K562 (cell line): ENCODE measurements around the gene HAUS3. TPM values are rescaled to one million over a fixed set of nuclear protein-coding genes. Genes with fewer than 3 reads are reported as not detected.

Source experiments
- ATAC-seq: fragments of 200-7000 bp; cut with Tn5 transposase; 3 replicates; pipeline ENCODE4 v1.9.1; 2020; ENCODE audit warnings: moderate library complexity
- BruUV-seq: library from RNA; stranded (reverse); fragments of 400-500 nt; replicated peaks from 2 replicates; lab custom pipeline; 2021; lab: Mats Ljungman, UMichigan
- CTCF ChIA-PET: fragments of 300-600 bp; formaldehyde crosslinking; extraction: SDS; loops from one replicate; lab custom pipeline; 2021; ENCODE audit warnings: low intra/inter-chr PET ratio; lab: Yijun Ruan, JAX
- POLR2A ChIA-PET: fragments of 300-600, 350-650 bp; sonication (Branson Sonifier 250); formaldehyde crosslinking; extraction: SDS; loops from one replicate; lab custom pipeline; 2021; ENCODE audit warnings: antibody characterized with exemption, inconsistent platforms; lab: Yijun Ruan, JAX
- DNase-seq, 4 experiments: peaks; one replicate each; pipeline versions ENCODE4 v3.0.0 to v3.0.0-alpha.2; 2011 to 2018; ENCODE audit warnings: low spot score in 3 of 4, mixed read lengths in 3 of 4; ENCODE audit errors: extremely low read depth in 1 of 4
- FAIRE-seq: peaks from 2 replicates; lab custom pipeline; 2011; peaks lifted over from hg19 to GRCh38; lab: Jason Lieb, UNC
- H2AFZ ChIP-seq: 2 replicates; pipeline ENCODE4 v1.6.0; 2011; ENCODE audit warnings: low read depth, low read length, control low read depth, inconsistent platforms
- H3K27ac ChIP-seq: fragments of 200-600 bp; 3 replicates; pipeline ENCODE4 v1.8.0; 2011; ENCODE audit warnings: low read depth, mild to moderate bottlenecking, control low read depth, inconsistent platforms, low read length, moderate library complexity, mixed read lengths; ENCODE audit errors: extremely low read depth
- H3K27me3 ChIP-seq, 2 experiments: fragments of 300-600 bp in 1 of 2; 2 replicates in 1 of 2; 3 replicates in 1 of 2; pipeline versions ENCODE4 v1.6.0 to v1.8.0; 2011; ENCODE audit warnings: inconsistent platforms in 2 of 2, low read length in 2 of 2, mild to moderate bottlenecking in 1 of 2, mixed read lengths in 1 of 2, moderate library complexity in 1 of 2; ENCODE audit not compliant: control insufficient read depth in 2 of 2, insufficient read depth in 2 of 2
- H3K36me3 ChIP-seq: fragments of 300-600 bp; 3 replicates; pipeline ENCODE4 v1.8.0; 2011; ENCODE audit warnings: mild to moderate bottlenecking, low read length, inconsistent platforms; ENCODE audit not compliant: control insufficient read depth, insufficient read depth
- H3K4me1 ChIP-seq, 2 experiments: fragments of 200-600 bp in 1 of 2; replicated peaks in 1 of 2; 2 replicates in 1 of 2; 3 replicates in 1 of 2; pipeline versions ENCODE4 v1.5.1 to v1.8.0; 2011; ENCODE audit warnings: inconsistent platforms in 2 of 2, low read length in 2 of 2, mild to moderate bottlenecking in 1 of 2, mixed read lengths in 1 of 2, moderate library complexity in 1 of 2; ENCODE audit not compliant: control insufficient read depth in 2 of 2, insufficient read depth in 2 of 2
- H3K4me2 ChIP-seq: 2 replicates; pipeline ENCODE4 v1.6.1; 2011; ENCODE audit warnings: low read length, control low read depth, inconsistent platforms, mixed read lengths; ENCODE audit not compliant: insufficient read depth
- H3K4me3 ChIP-seq: fragments of 200-600 bp; sonication (generic), shearing (Covaris generic); 2 replicates; pipeline ENCODE4 v1.5.1; 2016; ENCODE audit warnings: control low read depth, inconsistent platforms
- H3K79me2 ChIP-seq: fragments of 200-600 bp; 3 replicates; pipeline ENCODE4 v1.8.0; 2011; ENCODE audit warnings: low read length, inconsistent platforms; ENCODE audit not compliant: control insufficient read depth, insufficient read depth
- H3K9ac ChIP-seq, 2 experiments: 2 replicates each; pipeline versions ENCODE4 v1.6.0 to v1.6.1; 2011; ENCODE audit warnings: low read depth in 2 of 2, low read length in 2 of 2, control low read depth in 1 of 2, inconsistent platforms in 1 of 2, mild to moderate bottlenecking in 1 of 2, mixed read lengths in 1 of 2; ENCODE audit not compliant: insufficient read depth in 1 of 2
- H3K9me1 ChIP-seq: one replicate; pipeline ENCODE4 v1.6.0; 2011; ENCODE audit warnings: inconsistent platforms, mild to moderate bottlenecking, low read length, moderate library complexity; ENCODE audit not compliant: control insufficient read depth, insufficient read depth
- H3K9me3 ChIP-seq: replicated peaks from 2 replicates; pipeline ENCODE4 v1.5.1; 2011; ENCODE audit warnings: low read depth, low read length, inconsistent platforms; ENCODE audit not compliant: control insufficient read depth, insufficient read depth
- H4K20me1 ChIP-seq: replicated peaks from 2 replicates; pipeline ENCODE4 v1.6.1; 2011; ENCODE audit warnings: low read length, inconsistent platforms, mixed read lengths; ENCODE audit not compliant: control insufficient read depth, insufficient read depth
- FUS ChIP-seq: fragments of 200-400 bp; formaldehyde crosslinking; optimal IDR thresholded peaks from 2 replicates; pipeline ENCODE3; 2017; ENCODE audit warnings: low read depth, low read length
- SMAD3 ChIP-seq: fragments of 450-650 bp; formaldehyde crosslinking; conservative IDR thresholded peaks from 2 replicates; pipeline ENCODE4 v1.4.0; 2020; ENCODE audit warnings: mild to moderate bottlenecking
- SMAD4 ChIP-seq: fragments of 250-450 bp; sonication (Bioruptor Pico); conservative IDR thresholded peaks from 2 replicates; pipeline ENCODE4 v1.8.0; 2021; ENCODE audit warnings: inconsistent platforms, mild to moderate bottlenecking, moderate library complexity
- XRCC4 ChIP-seq: IDR thresholded peaks from one replicate; pipeline ENCODE4 v1.6.1; 2011; ENCODE audit not compliant: insufficient read depth, insufficient read length; ENCODE audit errors: extremely low read depth
- XRCC5 ChIP-seq: fragments of 200-400 bp; formaldehyde crosslinking; IDR thresholded peaks from 2 replicates; pipeline ENCODE4 v1.6.1; 2017; ENCODE audit warnings: low read depth, mild to moderate bottlenecking, low read length
- WGBS: fragments of 100-300 bp; shearing (Covaris generic); methylation state at CpG from one replicate; pipeline ENCODE4 v1.1.6; 2016; ENCODE audit warnings: low coverage, mixed read lengths; ENCODE audit not compliant: insufficient coverage; ENCODE audit errors: missing lambda C conversion rate; 5-methylcytosine and 5-hydroxymethylcytosine counted together
- in situ Hi-C: fragments of 300-500 bp; cut with MboI; formaldehyde crosslinking; loops from 4 replicates; pipeline ENCODE4 v1.15.0; 2018; ENCODE audit warnings: inconsistent platforms, mixed read lengths
- intact Hi-C: fragments of 100-400 bp; cut with micrococcal nuclease; formaldehyde crosslinking; loops from 2 replicates; pipeline ENCODE4 v1.14.2; 2022
- polyA plus RNA-seq, 8 experiments: library from polyadenylated mRNA; depleted of rRNA in 4 of 8; stranded (reverse) in 5 of 8; unstranded in 3 of 8; fragments of >200 nt; fragmentation: Nextera tagmentation in 2 of 8; fragmentation: Illumina TruSeq in 1 of 8; extraction: Ambion mirVana in 2 of 8; extraction: Trizol in 1 of 8; gene quantifications; 2 replicates each; pipeline versions ENCODE4 v1.2.1 to v1.2.3, GENCODE V29; 2011 to 2014; ENCODE audit warnings: inconsistent platforms in 1 of 8, missing spikeins in 1 of 8
- total RNA-seq, 7 experiments: library from RNA; depleted of rRNA in 6 of 7; stranded (reverse); fragments of >200 nt in 6 of 7; fragmentation: Illumina TruSeq in 2 of 7; extraction: Trizol in 2 of 7; gene quantifications; 2 replicates each; pipeline versions ENCODE4 v1.2.1 to v1.2.3, GENCODE V29; 2011 to 2021; ENCODE audit warnings: low replicate concordance in 1 of 7
- TF ChIP-seq, protein P1 (sequence below): IDR thresholded peaks from 2 replicates; pipeline ENCODE4 v1.6.1; 2011; ENCODE audit warnings: borderline replicate concordance, low read depth, mild to moderate bottlenecking, moderate library complexity, low read length; ENCODE audit not compliant: insufficient read depth, poor library complexity, severe bottlenecking
- TF ChIP-seq, protein P2 (sequence below): fragments of 450-650 bp; IDR thresholded peaks from 2 replicates; pipeline ENCODE4 v1.6.1; 2016; ENCODE audit warnings: borderline replicate concordance
- TF ChIP-seq, protein P3 (sequence below): fragments of 250-450 bp; sonication (Bioruptor Pico); IDR thresholded peaks from 2 replicates; pipeline ENCODE4 v1.8.0; 2021; ENCODE audit warnings: mild to moderate bottlenecking, moderate library complexity
- TF ChIP-seq, protein P4 (sequence below): fragments of 250-450 bp; sonication (Bioruptor Pico); IDR thresholded peaks from 2 replicates; pipeline ENCODE4 v1.4.0; 2020; ENCODE audit warnings: mild to moderate bottlenecking
- TF ChIP-seq, protein P5 (sequence below): conservative IDR thresholded peaks from 2 replicates; pipeline ENCODE4 v1.6.1; 2011; ENCODE audit warnings: low read depth, mild to moderate bottlenecking, low read length; ENCODE audit not compliant: control insufficient read depth
- TF ChIP-seq, protein P6 (sequence below), 2 experiments: fragments of 450-650 bp in 1 of 2; sonication (generic) in 1 of 2; formaldehyde crosslinking; conservative IDR thresholded peaks; 2 replicates each; pipeline versions ENCODE4 v1.4.0 to v1.8.1; 2020 to 2022; ENCODE audit warnings: mild to moderate bottlenecking in 1 of 2, missing genetic modification reagents in 1 of 2

Gene HAUS3
- total and polyA plus RNA-seq, 9 of the 15 experiments (the other 6 are each of a cell fraction or from before 2014, with no cell fraction given) = 8.9 to 25.7 (median 21.5) TPM

DNA sequence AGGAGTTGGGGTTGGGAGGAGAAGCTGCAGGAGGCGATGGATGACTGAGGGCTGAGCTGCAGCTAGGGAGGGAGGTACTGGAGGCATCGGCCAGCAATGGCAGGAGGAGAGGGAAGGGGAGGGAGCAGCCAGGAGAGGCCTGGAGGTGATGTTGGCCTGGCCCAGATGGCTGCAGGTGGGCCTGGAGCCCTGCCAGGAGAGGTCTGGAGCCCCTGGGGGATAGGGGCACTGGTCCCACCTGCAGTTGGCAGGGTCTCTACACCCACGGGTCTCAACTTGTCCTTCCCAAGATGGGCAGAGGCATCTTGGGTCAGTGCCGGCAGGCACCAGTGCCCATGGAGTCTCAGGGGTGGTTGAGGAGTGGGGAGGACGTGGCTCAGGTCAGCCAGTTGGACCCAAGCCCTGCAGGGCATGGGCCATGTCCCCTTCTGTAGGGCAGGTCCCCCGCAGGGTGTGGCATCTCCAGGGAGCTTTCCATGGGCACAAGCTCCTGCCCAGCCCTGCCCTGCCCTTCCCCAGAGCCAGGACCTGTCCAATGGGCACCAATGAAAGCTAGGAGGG, 22.6 kb upstream of the HAUS3 start:
- Histone ChIP-seq H4K20me1 (no peaks in the 10 kb centered on the region), H3K27ac (no peak overlapping the region), H3K36me3 (no peaks in the 10 kb centered on the region), H3K9me3 (no peaks in the 10 kb centered on the region), H3K9me1 (no peaks in the 10 kb centered on the region), H3K4me3 (no peak overlapping the region), H3K9ac (no peak overlapping the region), H2AFZ (no peak overlapping the region), H3K79me2 (peaks cover 5% of the 10 kb centered on the region; the same call in 1 of the 3 replicates), H3K4me2 (no peak overlapping the region), H3K27me3 (no peaks in the 10 kb centered on the region), H3K4me1 (peaks cover 21 to 80% of the 10 kb centered on the region in 2 experiments)
- no TSS peak for BruUV-seq
- in situ Hi-C loops (no loop called here), intact Hi-C loops (loop anchor here (5.0 kb wide), 1 partner anchor 153 kb away; the partner anchor contains the start of genes CFAP99 and ZFYVE28)
- ChIA-PET CTCF (no interaction called here), POLR2A (interaction anchor here (0.6 to 1.0 kb wide), 3 partner anchors 15 to 344 kb away, joined by 3 read pairs; no protein-coding TSS in a partner anchor)
- no peak for FAIRE-seq
- TF ChIP-seq FUS = no peak
- TF ChIP-seq SMAD4 = no peak
- TF ChIP-seq, protein P1, sequence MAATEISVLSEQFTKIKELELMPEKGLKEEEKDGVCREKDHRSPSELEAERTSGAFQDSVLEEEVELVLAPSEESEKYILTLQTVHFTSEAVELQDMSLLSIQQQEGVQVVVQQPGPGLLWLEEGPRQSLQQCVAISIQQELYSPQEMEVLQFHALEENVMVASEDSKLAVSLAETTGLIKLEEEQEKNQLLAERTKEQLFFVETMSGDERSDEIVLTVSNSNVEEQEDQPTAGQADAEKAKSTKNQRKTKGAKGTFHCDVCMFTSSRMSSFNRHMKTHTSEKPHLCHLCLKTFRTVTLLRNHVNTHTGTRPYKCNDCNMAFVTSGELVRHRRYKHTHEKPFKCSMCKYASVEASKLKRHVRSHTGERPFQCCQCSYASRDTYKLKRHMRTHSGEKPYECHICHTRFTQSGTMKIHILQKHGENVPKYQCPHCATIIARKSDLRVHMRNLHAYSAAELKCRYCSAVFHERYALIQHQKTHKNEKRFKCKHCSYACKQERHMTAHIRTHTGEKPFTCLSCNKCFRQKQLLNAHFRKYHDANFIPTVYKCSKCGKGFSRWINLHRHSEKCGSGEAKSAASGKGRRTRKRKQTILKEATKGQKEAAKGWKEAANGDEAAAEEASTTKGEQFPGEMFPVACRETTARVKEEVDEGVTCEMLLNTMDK = no peak
- TF ChIP-seq, protein P2, sequence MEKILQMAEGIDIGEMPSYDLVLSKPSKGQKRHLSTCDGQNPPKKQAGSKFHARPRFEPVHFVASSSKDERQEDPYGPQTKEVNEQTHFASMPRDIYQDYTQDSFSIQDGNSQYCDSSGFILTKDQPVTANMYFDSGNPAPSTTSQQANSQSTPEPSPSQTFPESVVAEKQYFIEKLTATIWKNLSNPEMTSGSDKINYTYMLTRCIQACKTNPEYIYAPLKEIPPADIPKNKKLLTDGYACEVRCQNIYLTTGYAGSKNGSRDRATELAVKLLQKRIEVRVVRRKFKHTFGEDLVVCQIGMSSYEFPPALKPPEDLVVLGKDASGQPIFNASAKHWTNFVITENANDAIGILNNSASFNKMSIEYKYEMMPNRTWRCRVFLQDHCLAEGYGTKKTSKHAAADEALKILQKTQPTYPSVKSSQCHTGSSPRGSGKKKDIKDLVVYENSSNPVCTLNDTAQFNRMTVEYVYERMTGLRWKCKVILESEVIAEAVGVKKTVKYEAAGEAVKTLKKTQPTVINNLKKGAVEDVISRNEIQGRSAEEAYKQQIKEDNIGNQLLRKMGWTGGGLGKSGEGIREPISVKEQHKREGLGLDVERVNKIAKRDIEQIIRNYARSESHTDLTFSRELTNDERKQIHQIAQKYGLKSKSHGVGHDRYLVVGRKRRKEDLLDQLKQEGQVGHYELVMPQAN = no peak
- TF ChIP-seq, protein P3, sequence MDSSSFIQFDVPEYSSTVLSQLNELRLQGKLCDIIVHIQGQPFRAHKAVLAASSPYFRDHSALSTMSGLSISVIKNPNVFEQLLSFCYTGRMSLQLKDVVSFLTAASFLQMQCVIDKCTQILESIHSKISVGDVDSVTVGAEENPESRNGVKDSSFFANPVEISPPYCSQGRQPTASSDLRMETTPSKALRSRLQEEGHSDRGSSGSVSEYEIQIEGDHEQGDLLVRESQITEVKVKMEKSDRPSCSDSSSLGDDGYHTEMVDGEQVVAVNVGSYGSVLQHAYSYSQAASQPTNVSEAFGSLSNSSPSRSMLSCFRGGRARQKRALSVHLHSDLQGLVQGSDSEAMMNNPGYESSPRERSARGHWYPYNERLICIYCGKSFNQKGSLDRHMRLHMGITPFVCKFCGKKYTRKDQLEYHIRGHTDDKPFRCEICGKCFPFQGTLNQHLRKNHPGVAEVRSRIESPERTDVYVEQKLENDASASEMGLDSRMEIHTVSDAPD (CRISPR knock-in tag) = no peak
- TF ChIP-seq SMAD3 = no peak
- TF ChIP-seq, protein P4, sequence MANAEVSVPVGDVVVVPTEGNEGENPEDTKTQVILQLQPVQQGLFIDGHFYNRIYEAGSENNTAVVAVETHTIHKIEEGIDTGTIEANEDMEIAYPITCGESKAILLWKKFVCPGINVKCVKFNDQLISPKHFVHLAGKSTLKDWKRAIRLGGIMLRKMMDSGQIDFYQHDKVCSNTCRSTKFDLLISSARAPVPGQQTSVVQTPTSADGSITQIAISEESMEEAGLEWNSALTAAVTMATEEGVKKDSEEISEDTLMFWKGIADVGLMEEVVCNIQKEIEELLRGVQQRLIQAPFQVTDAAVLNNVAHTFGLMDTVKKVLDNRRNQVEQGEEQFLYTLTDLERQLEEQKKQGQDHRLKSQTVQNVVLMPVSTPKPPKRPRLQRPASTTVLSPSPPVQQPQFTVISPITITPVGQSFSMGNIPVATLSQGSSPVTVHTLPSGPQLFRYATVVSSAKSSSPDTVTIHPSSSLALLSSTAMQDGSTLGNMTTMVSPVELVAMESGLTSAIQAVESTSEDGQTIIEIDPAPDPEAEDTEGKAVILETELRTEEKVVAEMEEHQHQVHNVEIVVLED (CRISPR knock-in tag) = no peak
- TF ChIP-seq XRCC4 = no peak
- TF ChIP-seq, protein P5, sequence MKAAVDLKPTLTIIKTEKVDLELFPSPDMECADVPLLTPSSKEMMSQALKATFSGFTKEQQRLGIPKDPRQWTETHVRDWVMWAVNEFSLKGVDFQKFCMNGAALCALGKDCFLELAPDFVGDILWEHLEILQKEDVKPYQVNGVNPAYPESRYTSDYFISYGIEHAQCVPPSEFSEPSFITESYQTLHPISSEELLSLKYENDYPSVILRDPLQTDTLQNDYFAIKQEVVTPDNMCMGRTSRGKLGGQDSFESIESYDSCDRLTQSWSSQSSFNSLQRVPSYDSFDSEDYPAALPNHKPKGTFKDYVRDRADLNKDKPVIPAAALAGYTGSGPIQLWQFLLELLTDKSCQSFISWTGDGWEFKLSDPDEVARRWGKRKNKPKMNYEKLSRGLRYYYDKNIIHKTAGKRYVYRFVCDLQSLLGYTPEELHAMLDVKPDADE = no peak
- TF ChIP-seq XRCC5 = no peak
- TF ChIP-seq, protein P6, sequence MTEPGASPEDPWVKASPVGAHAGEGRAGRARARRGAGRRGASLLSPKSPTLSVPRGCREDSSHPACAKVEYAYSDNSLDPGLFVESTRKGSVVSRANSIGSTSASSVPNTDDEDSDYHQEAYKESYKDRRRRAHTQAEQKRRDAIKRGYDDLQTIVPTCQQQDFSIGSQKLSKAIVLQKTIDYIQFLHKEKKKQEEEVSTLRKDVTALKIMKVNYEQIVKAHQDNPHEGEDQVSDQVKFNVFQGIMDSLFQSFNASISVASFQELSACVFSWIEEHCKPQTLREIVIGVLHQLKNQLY (CRISPR knock-in tag; conservative IDR thresholded peaks at IDR 0.05) = no peak
- 42% methylated on average over 3 of the region's 6 CpGs for WGBS
- ATAC-seq = no peak
- no peak for DNase-seq
